Keratinocyte (primary cell): ENCODE results near the gene TACC3. TPM values are rescaled to one million over a fixed set of nuclear protein-coding genes. Genes with fewer than 3 reads are reported as not detected.

Experiments used
- DNase-seq: peaks from one replicate; pipeline ENCODE4 v3.0.0-alpha.2; 2011; ENCODE audit warnings: low read depth, missing footprints, low spot score
- FAIRE-seq: peaks from 2 replicates; lab custom pipeline; 2011; peaks lifted over from hg19 to GRCh38; lab: Jason Lieb, UNC
- H2AFZ ChIP-seq: 2 replicates; pipeline ENCODE4 v1.6.0; 2012; ENCODE audit warnings: low read length, control low read depth, inconsistent platforms; ENCODE audit not compliant: control insufficient read depth
- H3K27ac ChIP-seq: 2 replicates; pipeline ENCODE4 v1.5.1; 2011; ENCODE audit warnings: low read length; ENCODE audit not compliant: control insufficient read depth, insufficient read depth
- H3K27me3 ChIP-seq: 3 replicates; pipeline ENCODE4 v1.6.0; 2011; ENCODE audit warnings: low read length; ENCODE audit not compliant: control insufficient read depth, insufficient read depth; ENCODE audit errors: extremely low read depth
- H3K36me3 ChIP-seq, 2 experiments: 2 replicates in 1 of 2; 3 replicates in 1 of 2; pipeline ENCODE4 v1.5.1; 2011; ENCODE audit warnings: low read length in 2 of 2, mild to moderate bottlenecking in 1 of 2; ENCODE audit not compliant: control insufficient read depth in 2 of 2, insufficient read depth in 2 of 2; ENCODE audit errors: extremely low read depth in 1 of 2
- H3K4me1 ChIP-seq: 3 replicates; pipeline ENCODE4 v1.5.1; 2011; ENCODE audit warnings: low read length; ENCODE audit not compliant: control insufficient read depth, insufficient read depth; ENCODE audit errors: extremely low read depth
- H3K4me2 ChIP-seq: 3 replicates; pipeline ENCODE4 v1.6.0; 2011; ENCODE audit warnings: low read depth, low read length; ENCODE audit not compliant: control insufficient read depth, insufficient read depth; ENCODE audit errors: extremely low read depth
- H3K4me3 ChIP-seq, 3 experiments: fragments of 200-600 bp in 1 of 3; sonication (generic) in 1 of 3; 2 replicates in 2 of 3; 3 replicates in 1 of 3; pipeline ENCODE4 v1.5.1; 2011 to 2016; ENCODE audit warnings: low read length in 3 of 3, mild to moderate bottlenecking in 3 of 3, control low read depth in 2 of 3, inconsistent platforms in 1 of 3, low read depth in 1 of 3, mixed read lengths in 1 of 3, mixed run types in 1 of 3, moderate library complexity in 1 of 3; ENCODE audit not compliant: control insufficient read depth in 2 of 3, insufficient read depth in 2 of 3; ENCODE audit errors: extremely low read depth in 1 of 3
- H3K79me2 ChIP-seq: 2 replicates; pipeline ENCODE4 v1.6.0; 2012; ENCODE audit warnings: low read length; ENCODE audit not compliant: control insufficient read depth, insufficient read depth
- H3K9ac ChIP-seq: 3 replicates; pipeline ENCODE4 v1.6.0; 2011; ENCODE audit warnings: low read length; ENCODE audit not compliant: control insufficient read depth, insufficient read depth; ENCODE audit errors: extremely low read depth
- H3K9me1 ChIP-seq: 3 replicates; pipeline ENCODE4 v1.6.0; 2011; ENCODE audit warnings: low read length; ENCODE audit not compliant: control insufficient read depth, insufficient read depth; ENCODE audit errors: extremely low read depth
- H3K9me3 ChIP-seq: 2 replicates; pipeline ENCODE4 v1.5.1; 2012; ENCODE audit warnings: low read depth, low read length; ENCODE audit not compliant: control insufficient read depth
- H4K20me1 ChIP-seq: 3 replicates; pipeline ENCODE4 v1.6.0; 2011; ENCODE audit warnings: low read length; ENCODE audit not compliant: control insufficient read depth, insufficient read depth; ENCODE audit errors: extremely low read depth
- EZH2 ChIP-seq: IDR thresholded peaks from one replicate; pipeline ENCODE4 v1.6.1; 2012; ENCODE audit warnings: inconsistent platforms, mild to moderate bottlenecking, low read length, moderate library complexity
- dilution Hi-C: fragments of 300-500 bp; cut with MboI; formaldehyde crosslinking; loops from one replicate; pipeline ENCODE4 v1.7.0; 2020; ENCODE audit warnings: low sequenced_read_pairs; ENCODE audit not compliant: extremely low pct_ligation_motif_present
- polyA plus RNA-seq, 5 experiments: library from polyadenylated mRNA; depleted of rRNA in 3 of 5; stranded (reverse) in 3 of 5; stranded (forward) in 1 of 5; unstranded in 1 of 5; fragments of >200 nt; gene quantifications; 1 replicate in 1 of 5; 2 replicates in 3 of 5; 3 replicates in 1 of 5; pipeline versions ENCODE4 v1.2.1 to v1.2.3, GENCODE V29; 2011 to 2012; ENCODE audit warnings: missing spikeins in 2 of 5, low read depth in 1 of 5, low replicate concordance in 1 of 5
- TF ChIP-seq, protein P1 (sequence below), 3 experiments: IDR thresholded peaks in 1 of 3; conservative IDR thresholded peaks in 1 of 3; optimal IDR thresholded peaks in 1 of 3; 2 replicates in 2 of 3; 3 replicates in 1 of 3; pipeline versions ENCODE3 to v1.5.1; 2011; ENCODE audit warnings: low read length in 3 of 3, mild to moderate bottlenecking in 3 of 3, moderate library complexity in 2 of 3, control low read depth in 1 of 3, inconsistent platforms in 1 of 3; ENCODE audit not compliant: insufficient read depth in 2 of 3; ENCODE audit errors: extremely low read depth in 1 of 3

TACC3 gene
- polyA plus RNA-seq, 1 donor (not counting 4 experiments of a cell fraction or from before 2014, with no cell fraction given): 19.1 TPM

DNA sequence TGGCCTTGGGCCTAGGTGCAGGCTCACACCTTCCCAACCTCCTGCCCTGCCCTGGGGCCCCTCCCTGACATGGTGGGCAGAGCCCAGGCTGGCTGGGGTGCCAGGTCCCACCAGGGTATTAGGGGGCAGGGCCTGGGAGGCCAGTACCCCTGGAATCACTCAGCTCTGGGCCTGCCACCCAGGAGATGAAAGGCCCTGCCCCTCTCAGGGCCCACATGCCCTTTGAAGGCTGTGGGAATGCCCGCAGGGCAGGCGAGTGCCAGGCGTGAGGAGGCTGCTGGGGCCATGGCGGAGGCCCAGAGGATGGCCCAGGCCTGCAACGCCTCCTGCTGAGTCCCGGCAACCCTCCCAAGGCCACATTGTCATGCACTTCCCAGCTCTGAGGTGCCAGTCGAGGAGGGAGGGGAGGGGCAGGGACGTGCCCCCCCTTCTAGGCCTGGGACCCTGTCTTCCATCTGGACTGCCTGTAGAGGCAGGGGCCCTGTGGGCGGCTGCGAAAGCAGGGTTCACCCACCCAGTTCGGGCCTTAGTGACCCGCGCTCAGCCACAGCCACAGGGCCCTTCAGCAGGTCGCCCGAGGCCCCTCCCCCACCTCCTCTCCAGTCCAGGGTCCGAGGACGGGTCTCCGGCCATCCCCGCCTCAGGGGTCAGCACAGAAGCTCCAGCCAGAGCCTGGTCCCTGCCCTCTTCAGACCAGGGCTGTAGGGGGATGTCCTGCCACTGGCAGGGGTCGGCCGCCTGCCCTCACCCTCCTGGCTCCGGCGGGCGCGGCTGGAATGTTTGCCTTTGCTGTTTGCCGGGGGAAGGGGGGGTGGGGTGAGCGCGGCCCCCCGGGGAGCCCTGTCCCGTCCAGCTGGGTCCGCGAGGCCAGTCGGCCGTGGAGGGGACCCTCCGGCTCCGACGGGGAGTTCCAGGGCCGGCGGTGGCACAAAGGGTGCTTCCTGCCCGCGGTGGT, 45.1 kb downstream of the TACC3 start:
- FAIRE-seq: no peak
- dilution Hi-C loops: no loop called here
- Histone ChIP-seq H3K4me3 (no peak overlapping the region), H3K9me3 (no peaks in the 10 kb centered on the region), H3K4me1 (peaks cover 28% of the 10 kb centered on the region), H3K9ac (no peak overlapping the region), H3K79me2 (no peaks in the 10 kb centered on the region), H3K4me2 (no peak overlapping the region), H3K27ac (no peak overlapping the region), H3K9me1 (no peaks in the 10 kb centered on the region), H4K20me1 (no peaks in the 10 kb centered on the region), H3K36me3 (no peaks in the 10 kb centered on the region), H2AFZ (no peak overlapping the region), H3K27me3 (no peaks in the 10 kb centered on the region)
- no peak for DNase-seq
- no peak for TF ChIP-seq EZH2
- TF ChIP-seq, protein P1, sequence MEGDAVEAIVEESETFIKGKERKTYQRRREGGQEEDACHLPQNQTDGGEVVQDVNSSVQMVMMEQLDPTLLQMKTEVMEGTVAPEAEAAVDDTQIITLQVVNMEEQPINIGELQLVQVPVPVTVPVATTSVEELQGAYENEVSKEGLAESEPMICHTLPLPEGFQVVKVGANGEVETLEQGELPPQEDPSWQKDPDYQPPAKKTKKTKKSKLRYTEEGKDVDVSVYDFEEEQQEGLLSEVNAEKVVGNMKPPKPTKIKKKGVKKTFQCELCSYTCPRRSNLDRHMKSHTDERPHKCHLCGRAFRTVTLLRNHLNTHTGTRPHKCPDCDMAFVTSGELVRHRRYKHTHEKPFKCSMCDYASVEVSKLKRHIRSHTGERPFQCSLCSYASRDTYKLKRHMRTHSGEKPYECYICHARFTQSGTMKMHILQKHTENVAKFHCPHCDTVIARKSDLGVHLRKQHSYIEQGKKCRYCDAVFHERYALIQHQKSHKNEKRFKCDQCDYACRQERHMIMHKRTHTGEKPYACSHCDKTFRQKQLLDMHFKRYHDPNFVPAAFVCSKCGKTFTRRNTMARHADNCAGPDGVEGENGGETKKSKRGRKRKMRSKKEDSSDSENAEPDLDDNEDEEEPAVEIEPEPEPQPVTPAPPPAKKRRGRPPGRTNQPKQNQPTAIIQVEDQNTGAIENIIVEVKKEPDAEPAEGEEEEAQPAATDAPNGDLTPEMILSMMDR (optimal IDR thresholded peaks at IDR 0.05 in 1 of 3, IDR thresholded peaks at IDR 0.05 in 1 of 3, conservative IDR thresholded peaks at IDR 0.05 in 1 of 3; ENCODE audit: extremely low read depth in 1 of 3, insufficient read depth in 2 of 3, low read length in 3 of 3): no peak

DNA sequence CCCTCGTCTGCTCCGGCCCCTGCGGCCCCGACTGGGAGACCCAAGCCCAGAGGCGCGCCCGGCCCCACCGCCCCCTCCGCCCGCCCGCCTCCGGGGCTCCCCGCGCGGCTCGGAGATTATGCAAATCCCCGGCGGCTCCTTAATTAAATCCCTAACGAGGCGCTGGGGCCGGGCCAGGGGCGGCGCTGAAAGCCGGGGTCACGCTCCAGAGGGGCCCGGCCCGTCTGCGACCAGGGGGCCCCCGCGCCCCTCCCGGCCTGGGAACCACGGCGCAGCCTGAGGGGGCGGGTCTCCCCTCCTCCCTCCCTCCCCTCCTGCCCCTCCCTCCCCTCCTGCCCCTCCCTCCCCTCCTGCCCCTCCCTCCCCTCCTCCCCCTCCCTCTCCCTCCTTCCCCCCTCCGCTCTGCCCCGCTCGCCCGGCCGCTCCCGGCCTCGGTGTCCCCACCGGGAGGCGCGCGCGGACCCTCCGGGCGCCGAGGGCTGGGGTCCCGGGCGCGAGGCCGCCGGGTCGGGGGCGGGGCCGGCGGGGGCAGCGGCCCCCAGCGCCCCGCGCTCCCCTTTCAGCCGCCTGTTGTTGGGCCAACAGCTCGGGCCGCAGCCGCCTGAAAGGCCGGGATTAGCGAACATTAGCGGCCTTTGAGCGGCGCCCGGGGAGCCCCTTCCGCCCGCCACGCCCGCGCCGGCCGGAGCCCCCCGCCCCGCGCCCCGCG, 45.9 kb downstream of the TACC3 start:
- no peaks in the 10 kb centered on the region for H3K27me3 ChIP-seq
- H4K20me1 ChIP-seq: no peaks in the 10 kb centered on the region
- peaks cover 36% of the 10 kb centered on the region for H3K4me1 ChIP-seq
- H3K9ac ChIP-seq: no peak overlapping the region
- TF ChIP-seq, protein P1 (optimal IDR thresholded peaks at IDR 0.05 in 1 of 3, IDR thresholded peaks at IDR 0.05 in 1 of 3, conservative IDR thresholded peaks at IDR 0.05 in 1 of 3; ENCODE audit: extremely low read depth in 1 of 3, insufficient read depth in 2 of 3, low read length in 3 of 3): no peak
- no peak for TF ChIP-seq EZH2
- H3K4me3 ChIP-seq: peak overlapping the region in 1 of 3 experiments; percentile 8
- no peaks in the 10 kb centered on the region for H3K79me2 ChIP-seq
- H2AFZ ChIP-seq: no peak overlapping the region
- FAIRE-seq: no peak
- dilution Hi-C loops: no loop called here
- H3K4me2 ChIP-seq: peak overlapping the region; percentile 32
- no peaks in the 10 kb centered on the region for H3K36me3 ChIP-seq
- H3K27ac ChIP-seq: no peak overlapping the region
- no peaks in the 10 kb centered on the region for H3K9me3 ChIP-seq
- DNase-seq: no peak
- no peaks in the 10 kb centered on the region for H3K9me1 ChIP-seq
